IPS-15b (cell line): ENCODE data around the gene ANKS1A.
"Not testable (repeated sequence)": the region's sequence is repeated elsewhere in the genome, so short reads cannot be mapped to it uniquely, and the experiment has no call there.

ENCODE experiments used
- H3K27me3 ChIP-seq: one replicate; pipeline ENCODE4 v1.6.1; 2013; ENCODE audit warnings: low read length; ENCODE audit not compliant: control insufficient read depth, insufficient read depth
- H3K36me3 ChIP-seq: one replicate; pipeline ENCODE4 v1.6.1; 2013; ENCODE audit warnings: low read length; ENCODE audit not compliant: control insufficient read depth, insufficient read depth
- H3K4me1 ChIP-seq: one replicate; pipeline ENCODE4 v1.6.1; 2013; ENCODE audit warnings: mild to moderate bottlenecking, low read length; ENCODE audit not compliant: control insufficient read depth, insufficient read depth
- H3K4me3 ChIP-seq: one replicate; pipeline ENCODE4 v1.5.1; 2013; ENCODE audit warnings: low read depth, low read length
- H3K9ac ChIP-seq: one replicate; pipeline ENCODE4 v1.6.1; 2013; ENCODE audit warnings: low read depth, mild to moderate bottlenecking, low read length
- H3K9me3 ChIP-seq: one replicate; pipeline ENCODE4 v1.6.1; 2013; ENCODE audit warnings: mild to moderate bottlenecking, low read length; ENCODE audit not compliant: control insufficient read depth, insufficient read depth

ANKS1A gene

GRCh38 chr6:34865107-34865506, 23.9 kb upstream of the ANKS1A start:
- H3K9me3 ChIP-seq = no peaks in the 10 kb centered on the region
- peaks cover 9% of the 10 kb centered on the region for H3K36me3 ChIP-seq

GRCh38 chr6:34866509-34866908, 22.5 kb upstream of the ANKS1A start:
- no peak overlapping the region for H3K4me3 ChIP-seq
- no peak overlapping the region for H3K9ac ChIP-seq
- no peaks in the 10 kb centered on the region for H3K4me1 ChIP-seq
- H3K9me3 ChIP-seq = no peaks in the 10 kb centered on the region
- no peaks in the 10 kb centered on the region for H3K27me3 ChIP-seq
- H3K36me3 ChIP-seq = peaks cover 19% of the 10 kb centered on the region

More at GRCh38 chr6:34865107-34865506, 23.9 kb upstream of the ANKS1A start:
- no peaks in the 10 kb centered on the region for H3K4me1 ChIP-seq
- H3K9ac ChIP-seq = no peak overlapping the region
- no peaks in the 10 kb centered on the region for H3K27me3 ChIP-seq
- no peak overlapping the region for H3K4me3 ChIP-seq

GRCh38 chr6:34867484-34867883, 21.6 kb upstream of the ANKS1A start:
- Histone ChIP-seq H3K4me3 (no peak overlapping the region), H3K36me3 (peaks cover 26% of the 10 kb centered on the region), H3K4me1 (no peaks in the 10 kb centered on the region), H3K9me3 (no peaks in the 10 kb centered on the region), H3K27me3 (no peaks in the 10 kb centered on the region), H3K9ac (no peak overlapping the region)

- H3K9me3 ChIP-seq = no peaks in the 10 kb centered on the region
- peaks cover 29% of the 10 kb centered on the region for H3K36me3 ChIP-seq
- H3K4me3 ChIP-seq = no peak overlapping the region
- no peaks in the 10 kb centered on the region for H3K27me3 ChIP-seq
- no peak overlapping the region for H3K9ac ChIP-seq
- peaks cover 5% of the 10 kb centered on the region for H3K4me1 ChIP-seq
Observed at GRCh38 chr6:34871853-34872252, 17.2 kb upstream of the ANKS1A start.

- no peaks in the 10 kb centered on the region for H3K9me3 ChIP-seq
- no peaks in the 10 kb centered on the region for H3K27me3 ChIP-seq
- H3K4me3 ChIP-seq = no peak overlapping the region
- H3K4me1 ChIP-seq = peaks cover 5% of the 10 kb centered on the region
- peaks cover 29% of the 10 kb centered on the region for H3K36me3 ChIP-seq
- no peak overlapping the region for H3K9ac ChIP-seq
Observed at GRCh38 chr6:34872332-34872731, 16.7 kb upstream of the ANKS1A start.

- Histone ChIP-seq H3K27me3 (no peaks in the 10 kb centered on the region), H3K36me3 (peaks cover 26% of the 10 kb centered on the region), H3K4me1 (peaks cover 5% of the 10 kb centered on the region), H3K9ac (no peak overlapping the region), H3K4me3 (no peak overlapping the region), H3K9me3 (no peaks in the 10 kb centered on the region)
Observed at GRCh38 chr6:34875292-34876213, 13.5 kb upstream of the ANKS1A start.

- H3K36me3 ChIP-seq = peaks cover 16% of the 10 kb centered on the region
- H3K9me3 ChIP-seq = no peaks in the 10 kb centered on the region
- no peak overlapping the region for H3K9ac ChIP-seq
- H3K27me3 ChIP-seq = no peaks in the 10 kb centered on the region
- H3K4me3 ChIP-seq = no peak overlapping the region
- peaks cover 5% of the 10 kb centered on the region for H3K4me1 ChIP-seq
Observed at GRCh38 chr6:34876472-34876871, 12.6 kb upstream of the ANKS1A start.

- Histone ChIP-seq H3K4me1 (peaks cover 5% of the 10 kb centered on the region), H3K27me3 (no peaks in the 10 kb centered on the region), H3K9me3 (no peaks in the 10 kb centered on the region), H3K9ac (no peak overlapping the region), H3K36me3 (peaks cover 9% of the 10 kb centered on the region), H3K4me3 (no peak overlapping the region)
Observed at GRCh38 chr6:34877259-34877658, 11.8 kb upstream of the ANKS1A start.

- H3K4me1 ChIP-seq = peaks cover 5% of the 10 kb centered on the region
- no peak overlapping the region for H3K4me3 ChIP-seq
- peaks cover 9% of the 10 kb centered on the region for H3K36me3 ChIP-seq
- no peaks in the 10 kb centered on the region for H3K9me3 ChIP-seq
- no peak overlapping the region for H3K9ac ChIP-seq
- H3K27me3 ChIP-seq = no peaks in the 10 kb centered on the region
Observed at GRCh38 chr6:34877869-34878485, 11.1 kb upstream of the ANKS1A start.

- H3K9ac ChIP-seq, H3K36me3 ChIP-seq, H3K9me3 ChIP-seq, H3K4me3 ChIP-seq, H3K4me1 ChIP-seq, H3K27me3 ChIP-seq: not testable (repeated sequence)
Observed at GRCh38 chr6:34884073-34884472, 5.0 kb upstream of the ANKS1A start.

GRCh38 chr6:34884996-34885395, 4.1 kb upstream of the ANKS1A start:
- no peaks in the 10 kb centered on the region for H3K4me1 ChIP-seq
- H3K9me3 ChIP-seq = no peaks in the 10 kb centered on the region
- no peaks in the 10 kb centered on the region for H3K36me3 ChIP-seq
- H3K27me3 ChIP-seq = no peaks in the 10 kb centered on the region
- H3K9ac ChIP-seq = no peak overlapping the region
- no peak overlapping the region for H3K4me3 ChIP-seq

- not testable (repeated sequence) for H3K27me3 ChIP-seq, H3K4me3 ChIP-seq, H3K9ac ChIP-seq, H3K36me3 ChIP-seq, H3K9me3 ChIP-seq, H3K4me1 ChIP-seq
Observed at GRCh38 chr6:34885837-34886236, 3.2 kb upstream of the ANKS1A start.
